Measurements from ENCODE around the gene ARMH2. TPM values are rescaled to one million over a fixed set of nuclear protein-coding genes. Genes with fewer than 3 reads are reported as not detected.

Gene ARMH2
- total RNA-seq, 6 experiments from 2014 or later = not detected

DNA sequence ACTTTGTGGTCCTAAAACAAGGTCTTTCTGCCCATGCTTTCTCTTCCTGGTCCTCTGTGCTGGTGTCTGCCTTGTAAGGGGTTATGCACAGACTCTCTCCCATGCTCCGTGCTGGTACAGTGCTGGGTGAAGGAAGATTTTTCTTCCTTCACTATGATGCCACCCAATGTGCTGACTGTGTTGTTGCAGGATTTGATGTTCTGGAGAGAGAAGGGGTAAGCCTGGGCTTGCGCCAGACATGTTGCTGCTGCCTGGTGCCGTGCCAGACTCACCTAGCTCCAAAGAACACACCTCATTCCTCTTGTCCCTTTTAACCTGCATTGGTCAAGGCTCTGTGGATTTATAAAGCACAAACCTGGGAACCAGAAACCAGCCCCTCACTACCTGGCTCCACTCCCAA is 28.4 kb upstream of the ARMH2 start:
- H3K36me3 Mint-ChIP-seq (ENCODE audit: low read depth) = no peaks in the 10 kb centered on the region
- H3K9me3 Mint-ChIP-seq = no peaks in the 10 kb centered on the region
- DNase-seq = no peak
- H3K4me3 Mint-ChIP-seq = no peak overlapping the region
- TF ChIP-seq, protein P1, sequence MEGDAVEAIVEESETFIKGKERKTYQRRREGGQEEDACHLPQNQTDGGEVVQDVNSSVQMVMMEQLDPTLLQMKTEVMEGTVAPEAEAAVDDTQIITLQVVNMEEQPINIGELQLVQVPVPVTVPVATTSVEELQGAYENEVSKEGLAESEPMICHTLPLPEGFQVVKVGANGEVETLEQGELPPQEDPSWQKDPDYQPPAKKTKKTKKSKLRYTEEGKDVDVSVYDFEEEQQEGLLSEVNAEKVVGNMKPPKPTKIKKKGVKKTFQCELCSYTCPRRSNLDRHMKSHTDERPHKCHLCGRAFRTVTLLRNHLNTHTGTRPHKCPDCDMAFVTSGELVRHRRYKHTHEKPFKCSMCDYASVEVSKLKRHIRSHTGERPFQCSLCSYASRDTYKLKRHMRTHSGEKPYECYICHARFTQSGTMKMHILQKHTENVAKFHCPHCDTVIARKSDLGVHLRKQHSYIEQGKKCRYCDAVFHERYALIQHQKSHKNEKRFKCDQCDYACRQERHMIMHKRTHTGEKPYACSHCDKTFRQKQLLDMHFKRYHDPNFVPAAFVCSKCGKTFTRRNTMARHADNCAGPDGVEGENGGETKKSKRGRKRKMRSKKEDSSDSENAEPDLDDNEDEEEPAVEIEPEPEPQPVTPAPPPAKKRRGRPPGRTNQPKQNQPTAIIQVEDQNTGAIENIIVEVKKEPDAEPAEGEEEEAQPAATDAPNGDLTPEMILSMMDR (IDR thresholded peaks at IDR 0.05) = no peak
- no peak overlapping the region for H3K27ac Mint-ChIP-seq
- H3K27me3 Mint-ChIP-seq (ENCODE audit: insufficient read depth) = peaks cover 6% of the 10 kb centered on the region; the same call in 1 of the 2 replicates
- peaks cover 15% of the 10 kb centered on the region for H3K4me1 Mint-ChIP-seq (ENCODE audit: low read depth)

DNA sequence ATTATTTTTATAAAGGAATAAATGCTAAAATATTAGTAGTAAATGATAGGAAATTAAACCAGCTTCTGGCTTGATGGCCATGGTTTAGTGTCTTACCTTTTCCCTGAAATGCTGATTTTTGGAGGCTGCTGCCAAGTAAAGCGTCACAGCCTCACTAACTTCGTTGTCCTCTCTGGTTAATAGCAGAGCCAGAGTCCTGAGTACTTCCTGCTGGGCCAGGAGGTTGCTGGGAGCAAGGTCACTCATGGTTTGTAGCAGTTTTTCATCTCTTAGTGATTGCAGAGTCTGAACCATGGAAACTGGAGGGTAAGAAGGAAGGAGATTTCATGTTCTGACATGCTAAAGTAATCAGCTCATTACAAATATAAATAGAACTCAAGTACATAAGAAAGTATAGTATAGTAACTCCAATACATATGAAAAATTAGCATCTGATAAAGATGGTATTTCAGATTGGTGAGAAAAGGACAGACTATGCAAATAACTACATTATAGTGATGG is 26.5 kb upstream of the ARMH2 start:
- peaks cover 1% of the 10 kb centered on the region for H3K27me3 Mint-ChIP-seq (ENCODE audit: insufficient read depth)
- no peak overlapping the region for H3K4me3 Mint-ChIP-seq
- peaks cover 10% of the 10 kb centered on the region; the same call in 1 of the 2 replicates for H3K4me1 Mint-ChIP-seq (ENCODE audit: low read depth)
- H3K36me3 Mint-ChIP-seq (ENCODE audit: low read depth) = no peaks in the 10 kb centered on the region
- no peaks in the 10 kb centered on the region for H3K9me3 Mint-ChIP-seq
- H3K27ac Mint-ChIP-seq = no peak overlapping the region
- no peak for DNase-seq
- TF ChIP-seq, protein P1 (IDR thresholded peaks at IDR 0.05) = no peak

DNA sequence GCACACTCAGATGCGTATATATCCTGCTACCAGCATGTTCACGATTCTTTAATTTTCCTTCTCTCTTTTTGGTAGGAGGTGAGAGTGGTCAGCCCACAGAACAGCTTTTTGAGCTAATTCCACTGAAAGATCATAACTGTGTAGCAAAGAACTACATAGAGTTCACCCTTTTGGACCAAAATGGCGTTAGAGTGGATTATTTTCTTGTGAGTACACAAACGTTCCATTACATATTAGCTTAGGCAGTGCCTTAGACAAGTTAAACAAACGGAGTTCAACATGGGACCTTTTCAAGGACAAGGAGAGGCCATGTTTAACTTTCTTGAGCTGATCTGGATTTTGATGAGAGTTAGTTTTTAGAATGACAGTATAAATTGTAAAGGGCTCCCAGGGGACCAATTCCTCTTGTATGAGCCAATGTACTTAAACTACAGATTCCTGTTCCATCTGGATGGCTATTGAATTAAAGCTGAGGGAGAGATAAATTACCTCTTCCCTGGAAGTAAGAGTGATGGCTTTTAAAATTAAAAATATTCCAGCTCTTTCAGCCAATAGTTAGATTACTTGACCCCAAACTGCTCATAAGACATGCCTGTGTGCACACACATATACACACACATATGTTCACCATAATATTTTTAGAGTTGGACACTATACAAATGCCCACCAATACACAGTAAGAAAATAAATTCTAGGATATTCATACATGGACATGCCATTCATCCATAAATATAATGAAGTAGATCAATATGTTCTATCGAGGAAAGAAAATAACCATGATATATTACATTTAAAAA is 25.6 kb upstream of the ARMH2 start:
- Mint-ChIP-seq H3K9me3 (no peaks in the 10 kb centered on the region), H3K27me3 (ENCODE audit: insufficient read depth) (peaks cover 1% of the 10 kb centered on the region)
- DNase-seq = no peak

DNA sequence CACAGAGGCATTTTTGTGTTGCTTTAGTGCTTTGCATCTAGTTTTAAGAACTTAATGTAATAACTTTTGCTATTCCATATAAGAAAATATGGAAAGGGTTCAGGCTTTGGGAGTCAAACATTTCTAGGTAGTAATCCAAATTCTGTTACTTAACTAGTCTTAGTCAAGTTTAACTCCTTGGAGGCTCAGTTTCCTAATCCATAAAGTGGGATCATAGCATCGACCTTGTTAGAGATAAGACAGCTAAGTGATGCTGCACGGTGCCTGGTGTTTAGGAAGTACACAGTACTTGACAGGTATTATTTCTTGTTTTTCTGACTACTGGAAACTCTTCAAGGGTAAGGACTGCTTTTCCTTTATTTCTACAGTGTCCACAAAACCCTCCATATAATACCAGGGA is 24.5 kb upstream of the ARMH2 start:
- H3K27me3 Mint-ChIP-seq (ENCODE audit: insufficient read depth) = peaks cover 1% of the 10 kb centered on the region
- H3K36me3 Mint-ChIP-seq (ENCODE audit: low read depth) = no peaks in the 10 kb centered on the region; the same call in 1 of the 2 replicates
- no peak overlapping the region for H3K4me3 Mint-ChIP-seq
- TF ChIP-seq, protein P1 (IDR thresholded peaks at IDR 0.05) = no peak
- H3K9me3 Mint-ChIP-seq = no peaks in the 10 kb centered on the region
- no peak overlapping the region for H3K27ac Mint-ChIP-seq
- peaks cover 10% of the 10 kb centered on the region; the same call in 1 of the 2 replicates for H3K4me1 Mint-ChIP-seq (ENCODE audit: low read depth)
- no peak for DNase-seq

More for the DNA sequence above, 25.6 kb upstream of the ARMH2 start:
- Mint-ChIP-seq H3K27ac (no peak overlapping the region), H3K4me3 (no peak overlapping the region), H3K4me1 (ENCODE audit: low read depth) (peaks cover 10% of the 10 kb centered on the region; the same call in 1 of the 2 replicates), H3K36me3 (ENCODE audit: low read depth) (no peaks in the 10 kb centered on the region)
- TF ChIP-seq, protein P1 (IDR thresholded peaks at IDR 0.05) = no peak

DNA sequence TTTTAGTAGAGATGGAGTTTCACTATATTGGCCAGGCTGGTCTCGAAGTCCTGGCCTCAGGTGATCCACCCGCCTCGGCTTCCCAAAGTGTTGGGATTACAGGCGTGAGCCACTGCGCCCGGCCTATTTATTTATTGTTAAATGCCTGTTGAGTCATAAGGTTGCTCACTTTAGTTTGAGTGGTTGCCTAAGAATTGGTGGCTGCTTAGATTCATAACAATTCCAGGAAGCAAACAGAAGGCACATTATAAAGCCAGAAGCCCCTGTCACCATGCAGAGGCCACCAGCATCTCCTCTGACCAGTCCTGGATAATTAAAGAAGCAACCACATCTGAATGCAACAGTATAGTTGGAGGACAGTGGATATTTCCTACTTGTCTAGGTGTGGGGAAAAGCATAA is 24.0 kb upstream of the ARMH2 start:
- Mint-ChIP-seq H3K4me3 (no peak overlapping the region), H3K27ac (no peak overlapping the region), H3K36me3 (ENCODE audit: low read depth) (no peaks in the 10 kb centered on the region; the same call in 1 of the 2 replicates), H3K9me3 (no peaks in the 10 kb centered on the region), H3K4me1 (ENCODE audit: low read depth) (peaks cover 10% of the 10 kb centered on the region; the same call in 1 of the 2 replicates), H3K27me3 (ENCODE audit: insufficient read depth) (no peaks in the 10 kb centered on the region; the same call in 1 of the 2 replicates)
- peak; percentile 10 for DNase-seq
- TF ChIP-seq, protein P1 (IDR thresholded peaks at IDR 0.05) = no peak

All from HFFc6 (cell line).